Natural killer cell (primary cell): ENCODE data around the gene CNOT3. TPM values are rescaled to one million over a fixed set of nuclear protein-coding genes. Genes with fewer than 3 reads are reported as not detected.

Experiments
- ATAC-seq, 3 donors: fragments of 150-1000 bp in 2 of 3; fragments of 200-7000 bp in 1 of 3; cut with Tn5 transposase; 1 replicate in 1 of 3; 2 replicates in 2 of 3; pipeline ENCODE4 v1.10.0; 2021; ENCODE audit warnings: mild to moderate bottlenecking in 2 of 3, moderate library complexity in 2 of 3
- DNase-seq, 2 donors: peaks; one replicate each; pipeline versions ENCODE4 v3.0.0 to v3.0.0-alpha.2; 2013 to 2021; ENCODE audit warnings: mixed read lengths in 1 of 2
- H3K27ac ChIP-seq: one replicate; pipeline ENCODE4 v1.5.1; 2013; ENCODE audit warnings: mild to moderate bottlenecking, low read length
- H3K27me3 ChIP-seq: one replicate; pipeline ENCODE4 v1.6.1; 2013; ENCODE audit warnings: low read length; ENCODE audit not compliant: control insufficient read depth, insufficient read depth
- H3K36me3 ChIP-seq: one replicate; pipeline ENCODE4 v1.6.1; 2013; ENCODE audit warnings: low read length; ENCODE audit not compliant: control insufficient read depth, insufficient read depth
- H3K4me1 ChIP-seq: one replicate; pipeline ENCODE4 v1.6.1; 2013; ENCODE audit warnings: low read length; ENCODE audit not compliant: control insufficient read depth, insufficient read depth
- H3K4me3 ChIP-seq: one replicate; pipeline ENCODE4 v1.5.1; 2013; ENCODE audit warnings: low read length
- H3K9me3 ChIP-seq: one replicate; pipeline ENCODE4 v1.6.1; 2013; ENCODE audit warnings: low read length; ENCODE audit not compliant: control insufficient read depth, insufficient read depth
- H3K27ac Mint-ChIP-seq, 2 donors: one replicate each; pipeline ENCODE4 v1.8.0; 2022; ENCODE audit warnings: mild to moderate bottlenecking in 2 of 2, mixed read lengths in 2 of 2, moderate library complexity in 1 of 2
- H3K27me3 Mint-ChIP-seq, 2 donors: one replicate each; pipeline ENCODE4 v1.8.0; 2022; ENCODE audit warnings: low read depth in 2 of 2, mixed read lengths in 2 of 2
- H3K36me3 Mint-ChIP-seq: one replicate; pipeline ENCODE4 v1.8.0; 2022; ENCODE audit warnings: mixed read lengths
- H3K4me1 Mint-ChIP-seq, 2 donors: one replicate each; pipeline ENCODE4 v1.8.0; 2022; ENCODE audit warnings: mixed read lengths in 2 of 2
- H3K4me3 Mint-ChIP-seq: one replicate; pipeline ENCODE4 v1.8.0; 2022; ENCODE audit warnings: mild to moderate bottlenecking, moderate library complexity, mixed read lengths
- H3K9me3 Mint-ChIP-seq, 2 donors: one replicate each; pipeline ENCODE4 v1.8.0; 2022; ENCODE audit warnings: mixed read lengths in 2 of 2
- WGBS: methylation state at CpG from one replicate; pipeline ENCODE4 v1.1.7; 2013; ENCODE audit warnings: missing lambda C conversion rate; ENCODE audit not compliant: insufficient coverage; 5-methylcytosine and 5-hydroxymethylcytosine counted together
- intact Hi-C: fragments of 100-400 bp; cut with micrococcal nuclease; formaldehyde crosslinking; loops from one replicate; pipeline ENCODE4 v1.14.2; 2022
- total RNA-seq, 4 donors: library from RNA; stranded (reverse); fragments of 120-200 nt in 1 of 4; gene quantifications; one replicate each; pipeline versions ENCODE4 v1.2.3 to v1.2.4, GENCODE V29; 2013 to 2022
- TF ChIP-seq, protein P1 (sequence below): fragments of 200-600 bp; IDR thresholded peaks from one replicate; pipeline ENCODE4 v1.8.0; 2022; ENCODE audit warnings: antibody characterized with exemption

The CNOT3 gene
- total RNA-seq, 3 donors from 2014 or later (not counting 1 experiment from before 2014, with no cell fraction given) = 46.3 to 73.9 (median 51.7) TPM

DNA sequence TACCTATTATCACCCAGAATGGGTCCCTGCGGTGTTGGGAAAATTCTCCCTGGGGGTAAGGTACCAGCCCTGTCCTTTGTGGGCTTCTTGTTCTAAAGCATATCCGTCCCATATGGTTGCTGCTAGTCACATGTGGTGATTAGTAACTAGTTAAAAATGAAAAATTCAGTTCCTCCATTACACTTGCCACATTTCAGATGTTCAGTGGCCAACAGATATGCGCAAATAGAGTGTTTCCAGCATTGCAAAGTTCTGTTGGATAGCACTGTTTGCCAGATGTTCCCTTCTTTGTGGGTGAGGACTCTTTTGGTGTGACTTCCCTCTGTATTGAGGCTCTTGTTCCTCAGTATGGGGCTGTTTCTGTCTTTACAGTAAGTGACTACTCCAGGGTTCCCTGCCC, 3.8 kb downstream of the CNOT3 start:
- Histone ChIP-seq H3K9me3 (no peaks in the 10 kb centered on the region), H3K27me3 (no peaks in the 10 kb centered on the region), H3K4me3 (no peak overlapping the region), H3K36me3 (peaks cover 40% of the 10 kb centered on the region), H3K4me1 (peaks cover 30% of the 10 kb centered on the region), H3K27ac (no peak overlapping the region)
- TF ChIP-seq, protein P1, sequence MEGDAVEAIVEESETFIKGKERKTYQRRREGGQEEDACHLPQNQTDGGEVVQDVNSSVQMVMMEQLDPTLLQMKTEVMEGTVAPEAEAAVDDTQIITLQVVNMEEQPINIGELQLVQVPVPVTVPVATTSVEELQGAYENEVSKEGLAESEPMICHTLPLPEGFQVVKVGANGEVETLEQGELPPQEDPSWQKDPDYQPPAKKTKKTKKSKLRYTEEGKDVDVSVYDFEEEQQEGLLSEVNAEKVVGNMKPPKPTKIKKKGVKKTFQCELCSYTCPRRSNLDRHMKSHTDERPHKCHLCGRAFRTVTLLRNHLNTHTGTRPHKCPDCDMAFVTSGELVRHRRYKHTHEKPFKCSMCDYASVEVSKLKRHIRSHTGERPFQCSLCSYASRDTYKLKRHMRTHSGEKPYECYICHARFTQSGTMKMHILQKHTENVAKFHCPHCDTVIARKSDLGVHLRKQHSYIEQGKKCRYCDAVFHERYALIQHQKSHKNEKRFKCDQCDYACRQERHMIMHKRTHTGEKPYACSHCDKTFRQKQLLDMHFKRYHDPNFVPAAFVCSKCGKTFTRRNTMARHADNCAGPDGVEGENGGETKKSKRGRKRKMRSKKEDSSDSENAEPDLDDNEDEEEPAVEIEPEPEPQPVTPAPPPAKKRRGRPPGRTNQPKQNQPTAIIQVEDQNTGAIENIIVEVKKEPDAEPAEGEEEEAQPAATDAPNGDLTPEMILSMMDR = no peak
- intact Hi-C loops = no loop called here
- Mint-ChIP-seq H3K36me3 (no peaks in the 10 kb centered on the region), H3K27ac (peak overlapping the region in 1 of 2 donors; percentile 25), H3K4me3 (no peak overlapping the region), H3K9me3 (no peaks in the 10 kb centered on the region), H3K4me1 (peaks cover 46 to 74% of the 10 kb centered on the region in 2 donors), H3K27me3 (no peaks in the 10 kb centered on the region)
- DNase-seq (no peak), ATAC-seq (no peak)
- WGBS = 100% methylated on average over 1 of the region's 3 CpGs

GRCh38 chr19:54142166-54142780, 4.7 kb downstream of the CNOT3 start:
- intact Hi-C loops = no loop called here
- Histone ChIP-seq H3K27ac (no peak overlapping the region), H3K9me3 (no peaks in the 10 kb centered on the region), H3K27me3 (no peaks in the 10 kb centered on the region), H3K36me3 (peaks cover 50% of the 10 kb centered on the region), H3K4me3 (no peak overlapping the region), H3K4me1 (peaks cover 26% of the 10 kb centered on the region)
- H3K9me3 Mint-ChIP-seq = no peaks in the 10 kb centered on the region
- peak overlapping the region in 1 of 2 donors; percentile 60 for H3K27ac Mint-ChIP-seq
- no peak for DNase-seq
- peaks cover 39 to 65% of the 10 kb centered on the region in 2 donors for H3K4me1 Mint-ChIP-seq
- no peaks in the 10 kb centered on the region for H3K27me3 Mint-ChIP-seq
- TF ChIP-seq, protein P1 = no peak
- WGBS = 86% methylated on average over 7 of the region's 7 CpGs
- no peak for ATAC-seq
- H3K4me3 Mint-ChIP-seq = no peak overlapping the region
- H3K36me3 Mint-ChIP-seq = no peaks in the 10 kb centered on the region

DNA sequence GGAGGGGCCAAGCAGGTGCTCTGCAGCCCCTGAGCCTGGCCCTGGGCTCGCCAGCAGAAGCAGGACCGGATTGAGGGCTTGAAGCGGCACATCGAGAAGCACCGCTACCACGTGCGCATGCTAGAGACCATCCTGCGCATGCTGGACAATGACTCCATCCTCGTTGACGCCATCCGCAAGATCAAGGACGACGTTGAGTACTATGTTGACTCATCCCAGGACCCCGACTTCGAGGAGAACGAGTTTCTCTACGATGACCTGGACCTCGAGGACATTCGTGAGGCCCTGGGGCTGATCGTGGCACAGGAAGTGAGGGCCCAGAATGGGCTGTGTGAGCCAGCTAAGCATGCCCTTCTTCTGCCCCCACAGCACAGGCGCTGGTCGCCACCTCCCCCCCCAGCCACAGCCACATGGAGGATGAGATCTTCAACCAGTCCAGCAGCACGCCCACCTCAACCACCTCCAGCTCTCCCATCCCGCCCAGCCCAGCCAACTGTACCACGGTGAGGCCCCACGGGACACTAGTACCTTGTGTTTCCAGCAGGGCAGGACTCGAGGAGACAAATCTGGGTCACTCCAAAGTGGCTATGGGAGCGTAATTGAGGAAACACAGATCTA, 8.1 kb downstream of the CNOT3 start:
- 90% methylated on average over 28 of the region's 28 CpGs for WGBS
- Mint-ChIP-seq H3K27me3 (no peaks in the 10 kb centered on the region), H3K4me1 (peaks cover 21 to 46% of the 10 kb centered on the region in 2 donors), H3K9me3 (no peaks in the 10 kb centered on the region), H3K36me3 (peaks cover 7% of the 10 kb centered on the region), H3K4me3 (no peak overlapping the region), H3K27ac (no peak overlapping the region)
- ATAC-seq (no peak), DNase-seq (no peak)
- no peak overlapping the region for H3K4me3 ChIP-seq
- TF ChIP-seq, protein P1 = no peak
- peaks cover 1% of the 10 kb centered on the region for H3K4me1 ChIP-seq
- intact Hi-C loops = no loop called here
- no peaks in the 10 kb centered on the region for H3K27me3 ChIP-seq
- H3K9me3 ChIP-seq = no peaks in the 10 kb centered on the region
- no peak overlapping the region for H3K27ac ChIP-seq
- peaks cover 76% of the 10 kb centered on the region for H3K36me3 ChIP-seq
